ENCODE data around the gene C17orf107. TPM values are rescaled to one million over a fixed set of nuclear protein-coding genes. Genes with fewer than 3 reads are reported as not detected.
"Not testable (repeated sequence)": the region's sequence is repeated elsewhere in the genome, so short reads cannot be mapped to it uniquely, and the experiment has no call there.

The C17orf107 gene
- total and polyA plus RNA-seq, 3 experiments from 2014 or later, result 2.0 to 2.3 (median 2.2) TPM

DNA sequence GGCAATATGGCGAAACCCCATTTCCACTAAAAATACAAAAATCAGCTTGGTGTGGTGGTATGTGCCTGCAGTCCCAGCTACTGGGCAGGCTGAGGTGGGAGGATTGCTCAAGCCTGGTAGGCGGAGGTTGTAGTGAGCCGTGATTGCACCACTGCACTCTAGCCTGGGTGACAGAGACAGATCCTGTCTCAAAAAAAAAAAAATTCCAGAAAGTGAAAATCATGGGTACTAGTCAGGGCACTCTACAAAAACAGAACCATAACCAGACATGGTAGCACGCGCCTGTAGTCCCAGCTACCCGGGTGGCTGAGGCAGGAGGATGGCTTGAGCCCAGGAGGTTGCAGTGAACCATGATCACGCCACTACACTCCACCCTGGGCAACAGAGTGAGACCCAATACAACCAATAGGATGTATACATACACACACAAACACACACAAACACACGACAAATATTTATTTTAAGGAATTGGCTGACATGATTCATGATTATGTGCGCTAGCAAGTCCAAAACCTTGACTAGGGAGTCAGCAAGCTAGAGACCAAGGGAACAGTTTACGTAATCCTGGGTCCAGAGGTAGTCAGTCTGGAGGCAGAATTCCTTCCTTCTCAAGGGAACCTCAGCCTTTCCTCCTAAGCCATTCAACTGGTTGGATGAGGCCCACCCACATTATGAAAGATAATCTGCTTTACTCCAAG is 21.2 kb downstream of the C17orf107 start:
- POLR2A ChIA-PET, result no interaction called here
- H3K27ac ChIP-seq (ENCODE audit: low read depth, low read length), result no peak overlapping the region
- H3K4me3 ChIP-seq (ENCODE audit: low read length), result no peak overlapping the region
- no peak for DNase-seq
- no peaks in the 10 kb centered on the region for H3K4me1 ChIP-seq (ENCODE audit: insufficient read depth, low read length)
- no peaks in the 10 kb centered on the region for H3K27me3 ChIP-seq (ENCODE audit: insufficient read depth, low read length, poor library complexity, severe bottlenecking)
- Mint-ChIP-seq H3K9me3 (no peaks in the 10 kb centered on the region), H3K27me3 (no peaks in the 10 kb centered on the region), H3K36me3 (no peaks in the 10 kb centered on the region), H3K27ac (no peak overlapping the region), H3K4me3 (no peak overlapping the region), H3K4me1 (peaks cover 0 to 1% (median 0%) of the 10 kb centered on the region in 3 donors)
- H3K36me3 ChIP-seq (ENCODE audit: insufficient read depth, low read length), result no peaks in the 10 kb centered on the region
- H3K9me3 ChIP-seq (ENCODE audit: low read length), result no peaks in the 10 kb centered on the region
- CTCF ChIA-PET, result interaction anchor here (1.0 to 2.3 kb wide), 2 partner anchors 11 kb away, joined by 3 to 7 read pairs; no protein-coding TSS in a partner anchor

DNA sequence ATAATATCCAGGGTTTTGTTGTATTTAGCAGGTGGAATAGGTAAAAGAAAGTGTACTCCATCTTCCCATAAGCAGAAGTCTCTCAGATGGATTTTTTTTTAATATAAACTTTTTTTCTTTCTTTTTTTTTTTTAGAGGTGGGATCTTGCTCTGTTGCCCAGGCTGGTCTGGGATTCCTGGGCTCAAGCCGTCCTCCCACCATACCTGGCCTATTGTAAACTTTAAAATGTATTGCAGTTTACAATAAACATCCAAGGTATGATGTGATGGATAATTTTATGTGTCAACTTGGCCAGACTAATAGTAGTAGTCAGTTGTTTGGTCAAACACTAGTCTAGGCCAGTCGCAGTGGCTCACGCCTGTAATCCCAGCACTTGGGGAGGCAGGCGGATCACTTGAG is 22.0 kb downstream of the C17orf107 start:
- H3K27me3 Mint-ChIP-seq, result no peaks in the 10 kb centered on the region
- CTCF ChIA-PET, result interaction anchor here (1.0 kb wide), 1 partner anchor 12 kb away, joined by 3 read pairs; no protein-coding TSS in a partner anchor
- POLR2A ChIA-PET, result no interaction called here
- H3K9me3 Mint-ChIP-seq, result no peaks in the 10 kb centered on the region
- no peaks in the 10 kb centered on the region for H3K36me3 Mint-ChIP-seq
- Histone ChIP-seq H3K4me1 (ENCODE audit: insufficient read depth, low read length) (no peaks in the 10 kb centered on the region), H3K36me3 (ENCODE audit: insufficient read depth, low read length) (no peaks in the 10 kb centered on the region), H3K9me3 (ENCODE audit: low read length) (no peaks in the 10 kb centered on the region), H3K4me3 (ENCODE audit: low read length) (no peak overlapping the region), H3K27ac (ENCODE audit: low read depth, low read length) (no peak overlapping the region), H3K27me3 (ENCODE audit: insufficient read depth, low read length, poor library complexity, severe bottlenecking) (no peaks in the 10 kb centered on the region)
- DNase-seq, result no peak
- H3K27ac Mint-ChIP-seq, result no peak overlapping the region
- H3K4me1 Mint-ChIP-seq, result peaks cover 0 to 1% (median 0%) of the 10 kb centered on the region in 3 donors
- no peak overlapping the region for H3K4me3 Mint-ChIP-seq

DNA sequence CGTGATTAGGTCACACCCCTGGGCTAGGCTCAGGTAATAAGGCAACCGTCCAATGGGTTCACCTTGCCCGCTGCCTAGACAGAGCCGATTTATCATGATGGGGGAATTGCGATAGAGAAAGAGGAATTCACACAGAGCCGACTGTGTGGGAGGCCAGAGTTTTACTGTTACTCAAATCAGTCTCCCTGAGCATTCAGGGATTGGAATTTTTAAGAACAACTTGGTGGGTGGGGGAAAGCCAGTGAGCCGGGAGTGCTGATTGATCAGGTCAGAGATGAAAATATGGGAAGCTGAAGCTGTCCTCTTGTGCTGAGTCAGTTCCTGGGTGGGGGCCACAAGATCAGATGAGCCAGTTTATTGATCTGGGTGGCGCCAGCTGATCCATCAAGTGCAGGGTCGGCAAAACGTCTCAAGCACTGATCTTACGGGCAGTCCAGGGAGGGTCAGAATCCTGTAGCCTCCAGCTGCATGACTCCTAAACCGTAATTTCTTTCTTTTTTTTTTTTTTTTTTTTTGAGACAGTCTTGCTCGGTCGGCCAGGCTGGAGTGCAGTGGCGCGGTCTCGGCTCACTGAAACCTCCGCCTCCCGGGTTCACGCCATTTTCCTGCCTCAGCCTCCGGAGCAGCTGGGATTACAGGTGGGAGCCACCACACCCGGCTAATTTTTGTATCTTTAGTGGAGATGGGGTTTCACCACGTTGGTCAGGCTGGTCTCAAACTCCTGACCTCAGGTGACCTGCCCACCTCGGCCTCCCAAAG is 27.4 kb downstream of the C17orf107 start:
- H3K9me3 ChIP-seq (ENCODE audit: low read length); POLR2A ChIA-PET; H3K27ac ChIP-seq (ENCODE audit: low read depth, low read length); H3K27me3 Mint-ChIP-seq; H3K4me3 Mint-ChIP-seq; H3K4me3 ChIP-seq (ENCODE audit: low read length); DNase-seq; H3K4me1 ChIP-seq (ENCODE audit: insufficient read depth, low read length); H3K27me3 ChIP-seq (ENCODE audit: insufficient read depth, low read length, poor library complexity, severe bottlenecking); H3K4me1 Mint-ChIP-seq; H3K9me3 Mint-ChIP-seq; H3K36me3 ChIP-seq (ENCODE audit: insufficient read depth, low read length): not testable (repeated sequence)
- CTCF ChIA-PET, result interaction anchor here (1.0 kb wide), 1 partner anchor 18 kb away, joined by 4 read pairs; no protein-coding TSS in a partner anchor
- Mint-ChIP-seq H3K27ac (peak overlapping the region in 2 of 8 donors; percentile 21 to 72), H3K36me3 (peaks cover 0 to 16% (median 0%) of the 10 kb centered on the region in 3 donors)

DNA sequence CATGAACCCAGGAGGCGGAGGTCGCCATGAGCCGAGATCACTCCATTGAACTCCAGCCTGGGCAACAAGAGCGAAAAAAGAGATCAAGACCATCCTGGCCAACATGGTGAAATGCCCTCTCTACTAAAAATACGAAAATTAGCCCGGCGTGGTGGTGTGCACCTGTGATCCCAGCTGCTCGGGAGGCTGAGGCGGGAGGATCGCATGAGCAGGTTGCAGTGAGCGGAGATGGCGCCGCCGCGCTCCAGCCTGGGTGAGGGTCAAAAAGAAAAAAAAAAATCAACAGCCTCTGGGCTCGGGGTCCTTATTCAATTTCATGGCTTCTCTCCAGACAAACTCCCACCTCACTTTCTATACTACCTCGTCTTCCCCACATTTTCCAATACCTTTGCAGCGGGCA is 29.5 kb downstream of the C17orf107 start:
- Histone ChIP-seq H3K4me1 (ENCODE audit: insufficient read depth, low read length) (peaks cover 2% of the 10 kb centered on the region), H3K36me3 (ENCODE audit: insufficient read depth, low read length) (no peaks in the 10 kb centered on the region), H3K9me3 (ENCODE audit: low read length) (no peaks in the 10 kb centered on the region), H3K4me3 (ENCODE audit: low read length) (no peak overlapping the region), H3K27me3 (ENCODE audit: insufficient read depth, low read length, poor library complexity, severe bottlenecking) (no peaks in the 10 kb centered on the region), H3K27ac (ENCODE audit: low read depth, low read length) (no peak overlapping the region)
- POLR2A ChIA-PET, result no interaction called here
- CTCF ChIA-PET, result no interaction called here
- H3K4me1 Mint-ChIP-seq, result peaks cover 7 to 13% (median 12%) of the 10 kb centered on the region in 3 donors
- peaks cover 0 to 17% (median 0%) of the 10 kb centered on the region in 3 donors for H3K36me3 Mint-ChIP-seq
- H3K27me3 Mint-ChIP-seq, result no peaks in the 10 kb centered on the region
- H3K27ac Mint-ChIP-seq, result no peak overlapping the region
- no peak overlapping the region for H3K4me3 Mint-ChIP-seq
- H3K9me3 Mint-ChIP-seq, result no peaks in the 10 kb centered on the region
- no peak for DNase-seq

DNA sequence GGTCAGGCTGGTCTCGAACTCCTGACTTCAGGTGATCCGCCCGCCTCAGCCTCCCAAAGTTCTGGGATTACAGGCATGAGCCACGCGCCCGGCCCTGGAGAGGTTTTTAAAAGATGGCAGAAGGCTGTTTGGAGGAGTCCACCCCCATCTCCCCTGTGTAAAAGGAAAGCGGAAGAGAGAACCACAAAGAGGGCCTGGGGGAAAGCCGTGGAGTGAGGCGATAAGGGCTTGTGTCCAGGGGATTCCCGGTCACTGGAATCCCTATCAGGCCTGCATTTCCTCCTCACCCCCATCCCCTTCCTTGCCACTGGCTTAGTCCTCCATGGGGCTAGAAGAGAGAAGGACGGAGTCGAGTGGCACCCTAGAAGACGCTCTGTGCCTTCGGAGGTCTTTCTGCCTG is 32.6 kb downstream of the C17orf107 start, which contains the start of gene GP1BA:
Gene GP1BA (plus strand): TSS at position 315 of the 400 bp plus-strand sequence. CDS start 328 bp downstream, outside the sequence.
- Histone ChIP-seq H3K27ac (ENCODE audit: low read depth, low read length) (no peak within 1 kb of the TSS), H3K36me3 (ENCODE audit: insufficient read depth, low read length) (no peaks in the 10 kb centered on the region), H3K9me3 (ENCODE audit: low read length) (no peaks in the 10 kb centered on the region), H3K27me3 (ENCODE audit: insufficient read depth, low read length, poor library complexity, severe bottlenecking) (no peaks in the 10 kb centered on the region), H3K4me1 (ENCODE audit: insufficient read depth, low read length) (peaks cover 9% of the 10 kb centered on the region), H3K4me3 (ENCODE audit: low read length) (no peak within 1 kb of the TSS)
- peaks cover 0 to 23% (median 3%) of the 10 kb centered on the region in 3 donors for H3K36me3 Mint-ChIP-seq
- peaks cover 21 to 31% (median 21%) of the 10 kb centered on the region in 3 donors for H3K4me1 Mint-ChIP-seq
- H3K4me3 Mint-ChIP-seq, result no peak within 1 kb of the TSS
- POLR2A ChIA-PET, result interaction anchor here (1.0 kb wide), 1 partner anchor 37 kb away, joined by 3 read pairs; no protein-coding TSS in a partner anchor
- H3K27ac Mint-ChIP-seq, result peak within 1 kb of the TSS in 1 of 8 donors; percentile 95
- H3K27me3 Mint-ChIP-seq, result peaks cover 0 to 3% of the 10 kb centered on the region in 2 donors
- DNase-seq, result no peak
- H3K9me3 Mint-ChIP-seq, result no peaks in the 10 kb centered on the region
- CTCF ChIA-PET, result interaction anchor here (1.2 to 1.3 kb wide), 2 partner anchors 23 to 56 kb away, joined by 3 to 5 read pairs; partner anchors contain the start of gene CAMTA2

DNA sequence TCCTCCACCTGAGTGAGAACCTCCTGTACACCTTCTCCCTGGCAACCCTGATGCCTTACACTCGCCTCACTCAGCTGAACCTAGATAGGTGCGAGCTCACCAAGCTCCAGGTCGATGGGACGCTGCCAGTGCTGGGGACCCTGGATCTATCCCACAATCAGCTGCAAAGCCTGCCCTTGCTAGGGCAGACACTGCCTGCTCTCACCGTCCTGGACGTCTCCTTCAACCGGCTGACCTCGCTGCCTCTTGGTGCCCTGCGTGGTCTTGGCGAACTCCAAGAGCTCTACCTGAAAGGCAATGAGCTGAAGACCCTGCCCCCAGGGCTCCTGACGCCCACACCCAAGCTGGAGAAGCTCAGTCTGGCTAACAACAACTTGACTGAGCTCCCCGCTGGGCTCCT is 33.4 kb downstream of the C17orf107 start:
- no peak overlapping the region for H3K27ac Mint-ChIP-seq
- ChIA-PET POLR2A (interaction anchor here (1.0 kb wide), 1 partner anchor 36 kb away, joined by 3 read pairs; no protein-coding TSS in a partner anchor), CTCF (interaction anchor here (1.0 to 1.3 kb wide), 3 partner anchors 24 to 55 kb away, joined by 3 to 5 read pairs (median 3); partner anchors contain the start of genes CAMTA2 and SPAG7)
- peaks cover 0 to 31% (median 6%) of the 10 kb centered on the region in 3 donors for H3K36me3 Mint-ChIP-seq
- peaks cover 18 to 37% (median 21%) of the 10 kb centered on the region in 3 donors for H3K4me1 Mint-ChIP-seq
- no peak overlapping the region for H3K4me3 Mint-ChIP-seq
- H3K9me3 Mint-ChIP-seq, result no peaks in the 10 kb centered on the region
- Histone ChIP-seq H3K9me3 (ENCODE audit: low read length) (no peaks in the 10 kb centered on the region), H3K4me1 (ENCODE audit: insufficient read depth, low read length) (peaks cover 9% of the 10 kb centered on the region), H3K27me3 (ENCODE audit: insufficient read depth, low read length, poor library complexity, severe bottlenecking) (no peaks in the 10 kb centered on the region), H3K27ac (ENCODE audit: low read depth, low read length) (no peak overlapping the region), H3K36me3 (ENCODE audit: insufficient read depth, low read length) (peaks cover under 1% of the 10 kb centered on the region), H3K4me3 (ENCODE audit: low read length) (no peak overlapping the region)
- peaks cover 0 to 3% of the 10 kb centered on the region in 2 donors for H3K27me3 Mint-ChIP-seq
- peak in 1 of 5 donors; percentile 35 for DNase-seq

DNA sequence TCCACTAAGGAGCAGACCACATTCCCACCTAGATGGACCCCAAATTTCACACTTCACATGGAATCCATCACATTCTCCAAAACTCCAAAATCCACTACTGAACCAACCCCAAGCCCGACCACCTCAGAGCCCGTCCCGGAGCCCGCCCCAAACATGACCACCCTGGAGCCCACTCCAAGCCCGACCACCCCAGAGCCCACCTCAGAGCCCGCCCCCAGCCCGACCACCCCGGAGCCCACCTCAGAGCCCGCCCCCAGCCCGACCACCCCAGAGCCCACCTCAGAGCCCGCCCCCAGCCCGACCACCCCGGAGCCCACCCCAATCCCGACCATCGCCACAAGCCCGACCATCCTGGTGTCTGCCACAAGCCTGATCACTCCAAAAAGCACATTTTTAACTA is 34.3 kb downstream of the C17orf107 start:
- Mint-ChIP-seq H3K27me3 (peaks cover 0 to 3% of the 10 kb centered on the region in 2 donors), H3K9me3 (no peaks in the 10 kb centered on the region), H3K27ac (peak overlapping the region in 6 of 8 donors; percentile 40 to 86 (median 71)), H3K36me3 (peaks cover 0 to 39% (median 6%) of the 10 kb centered on the region in 3 donors), H3K4me3 (peak overlapping the region in 3 of 7 donors; percentile 50 to 79 (median 55)), H3K4me1 (peaks cover 25 to 45% (median 29%) of the 10 kb centered on the region in 3 donors)
- H3K36me3 ChIP-seq (ENCODE audit: insufficient read depth, low read length), result peaks cover 5% of the 10 kb centered on the region
- H3K27ac ChIP-seq (ENCODE audit: low read depth, low read length), result no peak overlapping the region
- H3K4me3 ChIP-seq (ENCODE audit: low read length), result no peak overlapping the region
- CTCF ChIA-PET, result interaction anchor here (0.9 kb wide), 1 partner anchor 31 kb away, joined by 4 read pairs; the partner anchor contains the start of gene CHRNE
- peaks cover 16% of the 10 kb centered on the region for H3K4me1 ChIP-seq (ENCODE audit: insufficient read depth, low read length)
- peak in 1 of 5 donors; percentile 31 for DNase-seq
- H3K27me3 ChIP-seq (ENCODE audit: insufficient read depth, low read length, poor library complexity, severe bottlenecking), result no peaks in the 10 kb centered on the region
- no peaks in the 10 kb centered on the region for H3K9me3 ChIP-seq (ENCODE audit: low read length)
- POLR2A ChIA-PET, result interaction anchor here (0.8 to 1.1 kb wide), 3 partner anchors 18 to 35 kb away, joined by 3 to 4 read pairs (median 4); partner anchors contain the start of genes ENO3 and SPAG7
